Measurements from ENCODE around the gene GPSM1.

Gene GPSM1

GRCh38 chr9:136343121-136343883 is 16.0 kb downstream of the GPSM1 start:
- TF ChIP-seq POLR2AphosphoS5 (IDR thresholded peaks at IDR 0.05; ENCODE audit: borderline replicate concordance, low read depth, low read length) (no peak), FOXP2 (optimal IDR thresholded peaks at IDR 0.05; ENCODE audit: control extremely low read depth, extremely low read length, insufficient read depth) (no peak), EZH2 (IDR thresholded peaks at IDR 0.05) (no peak)
- no peak for DNase-seq (ENCODE audit: low read depth, low spot score)
- peak overlapping the region; percentile 44 for H3K4me3 ChIP-seq
- no peaks in the 10 kb centered on the region for H3K9me3 ChIP-seq (ENCODE audit: low read depth, low read length)
- H3K9ac ChIP-seq (ENCODE audit: insufficient read length): no peak overlapping the region
- H3K36me3 ChIP-seq (ENCODE audit: insufficient read depth, low read length): peaks cover 2% of the 10 kb centered on the region; the same call in 1 of the 2 replicates
- H3K27ac ChIP-seq: peak overlapping the region; percentile 56; the same call in 1 of the 2 replicates

DNA sequence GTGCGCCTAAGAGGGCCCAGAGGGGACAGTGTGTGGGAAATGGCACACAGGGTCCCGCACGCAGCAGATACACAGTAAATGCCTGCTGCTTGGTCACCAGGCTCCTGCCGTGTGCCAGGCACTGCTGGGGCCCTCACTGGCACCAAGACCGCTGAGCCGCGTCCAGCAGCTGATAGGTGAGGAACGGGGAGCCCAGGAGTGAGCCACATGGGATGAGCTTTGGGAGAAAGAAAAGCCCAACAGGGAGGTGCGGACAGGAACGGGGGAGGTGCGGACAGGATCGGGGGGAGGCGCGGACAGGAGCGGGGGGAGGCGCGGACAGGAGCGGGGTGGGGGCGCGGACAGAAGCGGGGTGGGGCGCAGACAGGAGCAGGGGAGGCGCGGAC is 16.5 kb downstream of the GPSM1 start:
- no peak overlapping the region for H3K9ac ChIP-seq (ENCODE audit: insufficient read length)
- no peak for DNase-seq (ENCODE audit: low read depth, low spot score)
- no peaks in the 10 kb centered on the region; the same call in 1 of the 2 replicates for H3K36me3 ChIP-seq (ENCODE audit: insufficient read depth, low read length)
- H3K9me3 ChIP-seq (ENCODE audit: low read depth, low read length): no peaks in the 10 kb centered on the region
- no peak for TF ChIP-seq POLR2AphosphoS5 (IDR thresholded peaks at IDR 0.05; ENCODE audit: borderline replicate concordance, low read depth, low read length)
- no peak for TF ChIP-seq EZH2 (IDR thresholded peaks at IDR 0.05)
- no peak for TF ChIP-seq FOXP2 (optimal IDR thresholded peaks at IDR 0.05; ENCODE audit: control extremely low read depth, extremely low read length, insufficient read depth)
- no peak overlapping the region for H3K27ac ChIP-seq
- no peak overlapping the region for H3K4me3 ChIP-seq

DNA sequence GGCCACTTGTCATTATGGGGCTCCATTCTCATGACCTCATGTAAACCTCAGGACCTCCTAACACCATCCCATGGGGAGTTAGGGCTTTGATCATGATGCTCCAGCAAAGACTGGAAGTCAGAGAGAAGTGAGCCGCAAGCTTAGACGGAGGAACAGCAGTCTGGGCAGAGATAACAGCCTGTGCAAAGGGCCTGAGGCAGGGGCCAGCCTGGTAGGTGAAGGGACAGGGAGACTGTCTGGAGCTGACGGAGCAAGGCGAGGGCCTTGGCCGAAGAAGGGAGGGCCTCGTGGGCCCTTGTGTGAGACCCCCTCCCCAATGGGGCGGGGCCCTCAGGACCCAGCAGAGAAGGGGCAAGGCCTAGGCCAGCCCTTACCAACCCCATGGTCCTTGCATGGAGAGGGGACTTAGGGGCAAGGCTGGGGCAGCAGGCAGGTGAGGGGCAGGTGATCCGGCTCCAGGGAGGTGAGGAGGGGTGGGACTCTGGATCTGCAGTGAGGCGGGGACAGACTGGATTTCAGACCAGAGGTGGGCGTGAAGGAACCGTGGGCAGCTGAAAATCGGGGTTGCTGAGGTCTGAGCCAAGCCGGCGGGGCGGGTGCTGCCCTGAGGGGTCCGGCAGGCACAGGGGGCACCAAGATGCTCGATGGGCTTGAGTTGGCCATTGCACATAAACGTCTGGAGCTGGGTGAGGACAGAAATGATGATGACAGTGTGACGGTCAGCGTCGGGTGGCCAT is 17.4 kb downstream of the GPSM1 start:
- no peak overlapping the region for H3K9ac ChIP-seq (ENCODE audit: insufficient read length)
- TF ChIP-seq EZH2 (IDR thresholded peaks at IDR 0.05) (no peak), FOXP2 (optimal IDR thresholded peaks at IDR 0.05; ENCODE audit: control extremely low read depth, extremely low read length, insufficient read depth) (no peak), POLR2AphosphoS5 (IDR thresholded peaks at IDR 0.05; ENCODE audit: borderline replicate concordance, low read depth, low read length) (no peak)
- no peak overlapping the region for H3K4me3 ChIP-seq
- no peak overlapping the region for H3K27ac ChIP-seq
- H3K9me3 ChIP-seq (ENCODE audit: low read depth, low read length): no peaks in the 10 kb centered on the region
- no peaks in the 10 kb centered on the region for H3K36me3 ChIP-seq (ENCODE audit: insufficient read depth, low read length)
- DNase-seq (ENCODE audit: low read depth, low spot score): no peak

- Histone ChIP-seq H3K9ac (ENCODE audit: insufficient read length) (no peak overlapping the region), H3K9me3 (ENCODE audit: low read depth, low read length) (no peaks in the 10 kb centered on the region), H3K27ac (no peak overlapping the region), H3K4me3 (no peak overlapping the region), H3K36me3 (ENCODE audit: insufficient read depth, low read length) (no peaks in the 10 kb centered on the region)
- TF ChIP-seq FOXP2 (optimal IDR thresholded peaks at IDR 0.05; ENCODE audit: control extremely low read depth, extremely low read length, insufficient read depth) (no peak), POLR2AphosphoS5 (IDR thresholded peaks at IDR 0.05; ENCODE audit: borderline replicate concordance, low read depth, low read length) (no peak; the same call in 1 of the 2 replicates), EZH2 (IDR thresholded peaks at IDR 0.05) (no peak)
- DNase-seq (ENCODE audit: low read depth, low spot score): no peak
These were observed 18.2 kb downstream of the GPSM1 start for GRCh38 chr9:136345281-136346156.

- Histone ChIP-seq H3K27ac (no peak overlapping the region), H3K9ac (ENCODE audit: insufficient read length) (no peak overlapping the region), H3K9me3 (ENCODE audit: low read depth, low read length) (no peaks in the 10 kb centered on the region), H3K4me3 (no peak overlapping the region), H3K36me3 (ENCODE audit: insufficient read depth, low read length) (no peaks in the 10 kb centered on the region)
- no peak for DNase-seq (ENCODE audit: low read depth, low spot score)
- TF ChIP-seq EZH2 (IDR thresholded peaks at IDR 0.05): no peak
- no peak for TF ChIP-seq FOXP2 (optimal IDR thresholded peaks at IDR 0.05; ENCODE audit: control extremely low read depth, extremely low read length, insufficient read depth)
- TF ChIP-seq POLR2AphosphoS5 (IDR thresholded peaks at IDR 0.05; ENCODE audit: borderline replicate concordance, low read depth, low read length): no peak
These were observed 18.8 kb downstream of the GPSM1 start for GRCh38 chr9:136346157-136346481.

DNA sequence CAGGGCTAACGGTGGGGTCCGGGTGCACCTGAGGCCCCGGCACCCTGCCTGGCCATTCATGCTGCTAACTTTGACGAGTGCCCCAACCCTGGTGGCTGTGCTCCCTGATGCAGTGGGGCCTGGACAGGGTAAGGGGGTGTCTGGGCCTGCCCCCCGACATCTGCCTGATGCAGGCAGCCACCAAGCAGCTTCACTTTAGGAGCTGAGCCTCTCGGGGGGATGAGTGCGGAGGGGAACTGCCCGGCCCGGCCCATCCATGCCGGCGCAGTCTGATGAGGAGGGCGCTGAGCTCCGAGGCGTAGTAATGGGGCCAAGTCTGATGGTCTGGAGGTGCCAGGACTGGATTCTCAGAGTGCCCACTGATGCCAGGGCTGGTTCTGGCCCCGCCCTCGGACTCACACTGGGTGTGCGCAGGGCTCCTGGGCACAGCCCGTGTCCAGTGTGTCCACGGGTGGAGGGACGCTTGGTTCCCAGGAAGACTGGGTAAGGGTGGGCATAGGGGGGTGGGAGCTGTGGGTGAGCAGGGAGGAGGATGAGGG is 19.7 kb downstream of the GPSM1 start:
- Histone ChIP-seq H3K27ac (no peak overlapping the region), H3K9me3 (ENCODE audit: low read depth, low read length) (no peaks in the 10 kb centered on the region), H3K4me3 (no peak overlapping the region), H3K36me3 (ENCODE audit: insufficient read depth, low read length) (no peaks in the 10 kb centered on the region), H3K9ac (ENCODE audit: insufficient read length) (no peak overlapping the region)
- no peak for DNase-seq (ENCODE audit: low read depth, low spot score)
- TF ChIP-seq FOXP2 (optimal IDR thresholded peaks at IDR 0.05; ENCODE audit: control extremely low read depth, extremely low read length, insufficient read depth): no peak
- TF ChIP-seq POLR2AphosphoS5 (IDR thresholded peaks at IDR 0.05; ENCODE audit: borderline replicate concordance, low read depth, low read length): peak; percentile 6; the same call in 1 of the 2 replicates

GRCh38 chr9:136347472-136348256 is 20.3 kb downstream of the GPSM1 start:
- no peak for TF ChIP-seq FOXP2 (optimal IDR thresholded peaks at IDR 0.05; ENCODE audit: control extremely low read depth, extremely low read length, insufficient read depth)
- TF ChIP-seq POLR2AphosphoS5 (IDR thresholded peaks at IDR 0.05; ENCODE audit: borderline replicate concordance, low read depth, low read length): no peak; the same call in 1 of the 2 replicates
- TF ChIP-seq EZH2 (IDR thresholded peaks at IDR 0.05): no peak
- Histone ChIP-seq H3K9me3 (ENCODE audit: low read depth, low read length) (no peaks in the 10 kb centered on the region), H3K4me3 (no peak overlapping the region), H3K36me3 (ENCODE audit: insufficient read depth, low read length) (no peaks in the 10 kb centered on the region), H3K27ac (no peak overlapping the region), H3K9ac (ENCODE audit: insufficient read length) (no peak overlapping the region)
- DNase-seq (ENCODE audit: low read depth, low spot score): no peak
